SK-N-SH (cell line): Measurements from ENCODE around the gene ATG16L1. TPM values are rescaled to one million over a fixed set of nuclear protein-coding genes. Genes with fewer than 3 reads are reported as not detected.
A peak's percentile ranks its signal among the peaks of the same experiment; 100 is the strongest.

ENCODE experiments used
- CTCF ChIA-PET: fragments of 300-600, 350-600 bp; formaldehyde crosslinking; extraction: SDS; loops from one replicate; lab custom pipeline; 2021; lab: Yijun Ruan, JAX
- POLR2A ChIA-PET: fragments of 350-600 bp; sonication (Branson Sonifier 250); formaldehyde crosslinking; extraction: SDS; loops from one replicate; lab custom pipeline; 2020; ENCODE audit warnings: antibody characterized with exemption, inconsistent platforms; lab: Yijun Ruan, JAX
- DNase-seq: peaks from one replicate; pipeline ENCODE4 v3.0.0; 2012
- H2AFZ ChIP-seq: fragments of 200-600 bp; sonication (generic); 2 replicates; pipeline ENCODE4 v1.8.1; 2016; ENCODE audit warnings: antibody characterized with exemption, mild to moderate bottlenecking, low read depth
- H3F3A ChIP-seq: fragments of 200-600 bp; sonication (generic); replicated peaks from 2 replicates; pipeline ENCODE3; 2016; ENCODE audit warnings: antibody characterized with exemption, mild to moderate bottlenecking; ENCODE audit not compliant: insufficient read depth
- H3K27ac ChIP-seq, 2 experiments: fragments of 200-500 bp in 1 of 2; fragments of 200-600 bp in 1 of 2; sonication (Bioruptor generic) in 1 of 2; sonication (generic), shearing (Covaris generic) in 1 of 2; 2 replicates each; pipeline versions ENCODE4 v1.5.1 to v1.6.1; 2014 to 2016; ENCODE audit warnings: low read depth in 2 of 2, inconsistent platforms in 1 of 2, low read length in 1 of 2, mild to moderate bottlenecking in 1 of 2, mixed read lengths in 1 of 2
- H3K27me3 ChIP-seq: fragments of 200-600 bp; sonication (generic), shearing (Covaris generic); 2 replicates; pipeline ENCODE4 v1.6.1; 2016; ENCODE audit warnings: mixed run types; ENCODE audit not compliant: insufficient read depth
- H3K36me3 ChIP-seq, 2 experiments: fragments of 200-500 bp in 1 of 2; fragments of 200-600 bp in 1 of 2; sonication (Bioruptor generic) in 1 of 2; sonication (generic) in 1 of 2; replicated peaks in 1 of 2; 2 replicates each; pipeline versions ENCODE3 to v1.5.1; 2014 to 2016; ENCODE audit warnings: low read length in 1 of 2, mild to moderate bottlenecking in 1 of 2; ENCODE audit not compliant: insufficient read depth in 2 of 2, control insufficient read depth in 1 of 2
- H3K4me1 ChIP-seq, 2 experiments: fragments of 200-500 bp in 1 of 2; fragments of 200-600 bp in 1 of 2; sonication (Bioruptor generic) in 1 of 2; sonication (generic), shearing (Covaris generic) in 1 of 2; 2 replicates each; pipeline versions ENCODE4 v1.5.1 to v1.6.1; 2014 to 2016; ENCODE audit warnings: low read depth in 1 of 2, low read length in 1 of 2, mixed run types in 1 of 2; ENCODE audit not compliant: insufficient read depth in 2 of 2, control insufficient read depth in 1 of 2
- H3K4me2 ChIP-seq: fragments of 200-600 bp; sonication (generic), shearing (Covaris generic); 2 replicates; pipeline ENCODE4 v1.6.1; 2017; ENCODE audit warnings: mixed run types
- H3K4me3 ChIP-seq, 2 experiments: fragments of 200-500 bp in 1 of 2; fragments of 200-600 bp in 1 of 2; sonication (Bioruptor generic) in 1 of 2; sonication (generic), shearing (Covaris generic) in 1 of 2; 2 replicates each; pipeline versions ENCODE4 v1.5.1 to v1.8.1; 2014 to 2016; ENCODE audit warnings: low read depth in 2 of 2, inconsistent platforms in 1 of 2, low read length in 1 of 2, mild to moderate bottlenecking in 1 of 2, mixed read lengths in 1 of 2, moderate library complexity in 1 of 2
- H3K79me2 ChIP-seq: fragments of 200-600 bp; sonication (generic); 2 replicates; pipeline ENCODE4 v1.8.1; 2017; ENCODE audit warnings: mild to moderate bottlenecking; ENCODE audit not compliant: insufficient read depth
- H3K9ac ChIP-seq: fragments of 200-600 bp; sonication (generic); 2 replicates; pipeline ENCODE4 v1.6.1; 2017; ENCODE audit warnings: mixed run types
- H3K9me2 ChIP-seq: fragments of 200-600 bp; sonication (generic); 2 replicates; pipeline ENCODE4 v1.6.1; 2017; ENCODE audit warnings: mixed run types
- H3K9me3 ChIP-seq: fragments of 200-600 bp; sonication (generic); 2 replicates; pipeline ENCODE4 v1.6.1; 2017; ENCODE audit warnings: mixed run types, mild to moderate bottlenecking, moderate library complexity
- H4K20me1 ChIP-seq: fragments of 200-600 bp; sonication (generic); 2 replicates; pipeline ENCODE4 v1.6.1; 2017; ENCODE audit warnings: mild to moderate bottlenecking, mixed run types; ENCODE audit not compliant: insufficient read depth
- ELF1 ChIP-seq: IDR thresholded peaks from 2 replicates; pipeline ENCODE4 v1.4.0; 2012
- EP300 ChIP-seq, 2 experiments: IDR thresholded peaks; 2 replicates each; pipeline versions ENCODE4 v1.4.0 to v1.6.1; 2012; ENCODE audit warnings: borderline replicate concordance in 1 of 2, low read depth in 1 of 2, low read length in 1 of 2
- FOSL2 ChIP-seq: IDR thresholded peaks from 2 replicates; pipeline ENCODE4 v1.4.0; 2012; ENCODE audit warnings: low read depth, mild to moderate bottlenecking, moderate library complexity, borderline replicate concordance
- GABPA ChIP-seq: IDR thresholded peaks from 2 replicates; pipeline ENCODE4 v1.4.0; 2012; ENCODE audit warnings: low read depth, mild to moderate bottlenecking
- IRF3 ChIP-seq: fragments of 150-350 bp; IDR thresholded peaks from 2 replicates; pipeline ENCODE4 v1.6.1; 2016; ENCODE audit warnings: mild to moderate bottlenecking, low read depth, low read length
- JUND ChIP-seq: IDR thresholded peaks from 2 replicates; pipeline ENCODE4 v1.4.0; 2012
- MAX ChIP-seq: IDR thresholded peaks from 2 replicates; pipeline ENCODE4 v1.4.0; 2012; ENCODE audit warnings: low read depth
- MEF2A ChIP-seq: IDR thresholded peaks from 2 replicates; pipeline ENCODE4 v1.4.0; 2012; ENCODE audit warnings: low read depth, borderline replicate concordance
- NFIC ChIP-seq: IDR thresholded peaks from 2 replicates; pipeline ENCODE4 v1.4.0; 2012; ENCODE audit warnings: borderline replicate concordance
- PBX3 ChIP-seq: IDR thresholded peaks from 2 replicates; pipeline ENCODE4; 2012
- POLR2AphosphoS5 ChIP-seq: IDR thresholded peaks from 2 replicates; pipeline ENCODE4 v1.6.1; 2012; ENCODE audit warnings: low read depth, low read length
- REST ChIP-seq: IDR thresholded peaks from 2 replicates; pipeline ENCODE4 v1.6.1; 2012; ENCODE audit warnings: mild to moderate bottlenecking, low read depth, low read length, moderate library complexity
- RFX5 ChIP-seq: IDR thresholded peaks from 2 replicates; pipeline ENCODE4 v1.6.1; 2012; ENCODE audit warnings: mild to moderate bottlenecking, improper control_type of control experiment, low read length
- SIN3A ChIP-seq: IDR thresholded peaks from 2 replicates; pipeline ENCODE4 v1.6.1; 2012; ENCODE audit warnings: low read depth, mild to moderate bottlenecking, low read length, moderate library complexity, borderline replicate concordance
- TCF12 ChIP-seq: IDR thresholded peaks from 2 replicates; pipeline ENCODE4 v1.4.0; 2012
- polyA plus RNA-seq, 3 experiments: library from polyadenylated mRNA; depleted of rRNA; stranded (reverse); fragments of >200 nt; gene quantifications; 2 replicates each; pipeline ENCODE4 v1.2.3, GENCODE V29; 2012
- TF ChIP-seq, protein P1 (sequence below): IDR thresholded peaks from 2 replicates; pipeline ENCODE4 v1.4.0; 2012; ENCODE audit warnings: low read depth, borderline replicate concordance

ATG16L1 gene
- polyA plus RNA-seq, 1 of the 3 experiments (the other 2 are of a cell fraction) = 22.2 TPM

- TF ChIP-seq IRF3 (no peak), TCF12 (no peak), MEF2A (no peak), ELF1 (no peak), GABPA (no peak), REST (no peak)
Observed at GRCh38 chr2:233247116-233247515, 4.4 kb upstream of the ATG16L1 start (continued).

DNA sequence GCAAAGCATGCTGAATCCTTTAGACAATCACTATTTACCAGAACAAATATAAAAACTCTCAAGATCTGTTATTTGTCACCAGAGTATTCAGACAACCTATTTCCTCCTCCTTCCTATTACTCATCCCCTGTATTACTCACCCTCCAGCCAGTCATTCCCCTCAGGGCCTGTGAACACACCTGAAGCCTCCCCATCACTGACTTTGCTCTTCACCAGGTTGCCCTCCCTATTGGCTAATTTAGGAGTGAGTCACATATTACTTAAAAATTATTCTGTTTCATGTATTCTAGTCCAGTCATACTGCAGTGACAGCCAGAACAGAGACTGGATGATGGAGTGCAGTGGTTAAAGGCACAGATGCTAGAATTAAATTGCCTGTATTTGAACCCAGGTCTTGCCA lies 3.7 kb upstream of the ATG16L1 start:
- POLR2A ChIA-PET = no interaction called here
- H3K4me1 ChIP-seq = peaks cover under 1 to 3% of the 10 kb centered on the region in 2 experiments; a peak in 3 of 4 replicates
- CTCF ChIA-PET = no interaction called here
- H3K36me3 ChIP-seq = no peaks in the 10 kb centered on the region
- no peak overlapping the region for H3K4me3 ChIP-seq
- no peak for DNase-seq
- TF ChIP-seq RFX5 (no peak), TCF12 (peak; percentile 91), EP300 (IDR thresholded peaks at IDR 0.05; ENCODE audit: borderline replicate concordance in 1 of 2, low read depth in 1 of 2, low read length in 1 of 2) (peak in 1 of 2 experiments; percentile 58; a peak in 1 of 4 replicates), FOSL2 (peak; percentile 86), SIN3A (no peak), MAX (peak; percentile 45; the same call in 1 of the 2 replicates), NFIC (peak; percentile 50; the same call in 1 of the 2 replicates), PBX3 (peak; percentile 67; the same call in 1 of the 2 replicates), POLR2AphosphoS5 (peak; percentile 34; the same call in 1 of the 2 replicates), JUND (peak; percentile 71)
- TF ChIP-seq, protein P1, sequence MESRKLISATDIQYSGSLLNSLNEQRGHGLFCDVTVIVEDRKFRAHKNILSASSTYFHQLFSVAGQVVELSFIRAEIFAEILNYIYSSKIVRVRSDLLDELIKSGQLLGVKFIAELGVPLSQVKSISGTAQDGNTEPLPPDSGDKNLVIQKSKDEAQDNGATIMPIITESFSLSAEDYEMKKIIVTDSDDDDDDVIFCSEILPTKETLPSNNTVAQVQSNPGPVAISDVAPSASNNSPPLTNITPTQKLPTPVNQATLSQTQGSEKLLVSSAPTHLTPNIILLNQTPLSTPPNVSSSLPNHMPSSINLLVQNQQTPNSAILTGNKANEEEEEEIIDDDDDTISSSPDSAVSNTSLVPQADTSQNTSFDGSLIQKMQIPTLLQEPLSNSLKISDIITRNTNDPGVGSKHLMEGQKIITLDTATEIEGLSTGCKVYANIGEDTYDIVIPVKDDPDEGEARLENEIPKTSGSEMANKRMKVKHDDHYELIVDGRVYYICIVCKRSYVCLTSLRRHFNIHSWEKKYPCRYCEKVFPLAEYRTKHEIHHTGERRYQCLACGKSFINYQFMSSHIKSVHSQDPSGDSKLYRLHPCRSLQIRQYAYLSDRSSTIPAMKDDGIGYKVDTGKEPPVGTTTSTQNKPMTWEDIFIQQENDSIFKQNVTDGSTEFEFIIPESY = no peak
- H3K27me3 ChIP-seq = no peaks in the 10 kb centered on the region
- peak overlapping the region; percentile 85 for H2AFZ ChIP-seq
- H3K9me3 ChIP-seq = no peaks in the 10 kb centered on the region
- H3K79me2 ChIP-seq = peaks cover 10% of the 10 kb centered on the region
- no peak overlapping the region for H3K9ac ChIP-seq
- peaks cover 4% of the 10 kb centered on the region for H3F3A ChIP-seq
- peaks cover 5% of the 10 kb centered on the region; the same call in 1 of the 2 replicates for H4K20me1 ChIP-seq
- H3K27ac ChIP-seq = peak overlapping the region in 1 of 2 experiments; percentile 46; a peak in 3 of 4 replicates
- H3K9me2 ChIP-seq = no peaks in the 10 kb centered on the region
- no peak overlapping the region for H3K4me2 ChIP-seq
